ENCODE data around the gene KLF18. TPM values are rescaled to one million over a fixed set of nuclear protein-coding genes. Genes with fewer than 3 reads are reported as not detected.

KLF18 gene
- total RNA-seq, 1 experiment from 2014 or later, result 0.09 TPM

- Mint-ChIP-seq H3K27me3 (ENCODE audit: low read depth) (peaks cover 11% of the 10 kb centered on the region), H3K27ac (no peak overlapping the region), H3K9me3 (peaks cover 17% of the 10 kb centered on the region), H3K4me3 (no peak overlapping the region), H3K36me3 (peaks cover 9% of the 10 kb centered on the region), H3K4me1 (no peaks in the 10 kb centered on the region)
- ChIA-PET CTCF (interaction anchor here (0.7 to 2.3 kb wide), 5 partner anchors 11 to 72 kb away, joined by 3 to 8 read pairs (median 4); no protein-coding TSS in a partner anchor), POLR2A (no interaction called here)
- no peak for DNase-seq (ENCODE audit: low spot score)
- no peak for TF ChIP-seq ELF4 (CRISPR knock-in tag; IDR thresholded peaks at IDR 0.05; ENCODE audit: low read depth)
- no peak for TF ChIP-seq EMX1 (CRISPR knock-in tag; IDR thresholded peaks at IDR 0.05)
- TF ChIP-seq SOX15 (CRISPR knock-in tag; IDR thresholded peaks at IDR 0.05), result no peak
- TF ChIP-seq CBFB (CRISPR knock-in tag; IDR thresholded peaks at IDR 0.05; ENCODE audit: low read depth), result no peak
- no peak for TF ChIP-seq ARID4B (CRISPR knock-in tag; IDR thresholded peaks at IDR 0.05; ENCODE audit: borderline replicate concordance)
- peak; percentile 59 for ATAC-seq
Measured at GRCh38 chr1:44168520-44169098, 27.2 kb upstream of the KLF18 start.

DNA sequence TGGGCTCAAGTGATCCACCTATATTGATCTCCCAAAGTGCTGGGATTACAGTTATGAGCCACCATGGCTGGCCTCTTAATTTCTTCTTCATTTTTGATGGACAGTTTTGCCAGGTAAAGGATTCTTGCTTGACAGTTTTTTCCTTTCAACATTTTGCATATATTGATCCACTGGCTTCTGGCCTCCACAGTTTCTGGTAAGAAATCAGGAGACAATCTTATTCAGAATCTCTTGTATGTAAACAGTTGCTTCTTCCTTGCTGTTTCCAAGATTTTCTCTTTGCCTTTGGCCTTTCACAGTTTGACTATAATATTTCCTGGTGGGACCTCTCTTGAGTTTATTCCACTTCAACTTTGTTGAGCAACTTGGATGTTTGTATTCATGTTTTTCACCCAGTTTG lies 20.1 kb upstream of the KLF18 start:
- no peak for DNase-seq (ENCODE audit: low spot score)
- CTCF ChIA-PET, result no interaction called here
- Mint-ChIP-seq H3K36me3 (peaks cover 3% of the 10 kb centered on the region; the same call in 1 of the 2 replicates), H3K27me3 (ENCODE audit: low read depth) (peaks cover 6% of the 10 kb centered on the region), H3K27ac (no peak overlapping the region), H3K9me3 (peaks cover 21% of the 10 kb centered on the region), H3K4me3 (no peak overlapping the region), H3K4me1 (no peaks in the 10 kb centered on the region)
- ATAC-seq, result no peak
- POLR2A ChIA-PET, result no interaction called here
- TF ChIP-seq ZNF317 (CRISPR knock-in tag; IDR thresholded peaks at IDR 0.05; ENCODE audit: borderline replicate concordance, low read depth) (peak; percentile 80), USF1 (CRISPR knock-in tag; IDR thresholded peaks at IDR 0.05) (no peak)

DNA sequence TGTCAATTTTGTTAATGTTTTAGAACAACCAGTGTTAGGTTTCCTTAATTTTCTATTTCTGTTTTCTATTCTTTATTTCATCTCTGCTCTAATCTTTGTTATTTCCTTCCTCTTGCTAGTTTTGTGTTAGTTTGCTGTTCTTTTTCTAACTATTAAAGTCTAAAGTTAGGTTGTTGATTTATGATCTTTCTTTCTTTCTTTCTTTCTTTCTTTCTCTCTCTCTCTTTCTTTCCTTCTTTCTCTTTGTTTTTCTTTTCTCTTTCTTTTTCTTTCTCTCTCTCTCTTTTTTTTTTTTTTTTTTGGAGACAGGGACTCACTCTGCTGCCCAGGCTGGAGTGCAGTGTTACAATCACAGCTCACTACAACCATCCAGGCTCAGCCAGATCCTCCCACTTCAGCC lies 17.4 kb upstream of the KLF18 start:
- H3K27me3 Mint-ChIP-seq (ENCODE audit: low read depth), result peaks cover 6% of the 10 kb centered on the region; the same call in 1 of the 2 replicates
- CTCF ChIA-PET, result no interaction called here
- ATAC-seq (no peak), DNase-seq (ENCODE audit: low spot score) (no peak)
- no peak overlapping the region for H3K4me3 Mint-ChIP-seq
- H3K4me1 Mint-ChIP-seq, result peaks cover 10% of the 10 kb centered on the region
- peaks cover 3% of the 10 kb centered on the region; the same call in 1 of the 2 replicates for H3K36me3 Mint-ChIP-seq
- peaks cover 21% of the 10 kb centered on the region for H3K9me3 Mint-ChIP-seq
- H3K27ac Mint-ChIP-seq, result no peak overlapping the region
- POLR2A ChIA-PET, result no interaction called here
- TF ChIP-seq, protein P1, sequence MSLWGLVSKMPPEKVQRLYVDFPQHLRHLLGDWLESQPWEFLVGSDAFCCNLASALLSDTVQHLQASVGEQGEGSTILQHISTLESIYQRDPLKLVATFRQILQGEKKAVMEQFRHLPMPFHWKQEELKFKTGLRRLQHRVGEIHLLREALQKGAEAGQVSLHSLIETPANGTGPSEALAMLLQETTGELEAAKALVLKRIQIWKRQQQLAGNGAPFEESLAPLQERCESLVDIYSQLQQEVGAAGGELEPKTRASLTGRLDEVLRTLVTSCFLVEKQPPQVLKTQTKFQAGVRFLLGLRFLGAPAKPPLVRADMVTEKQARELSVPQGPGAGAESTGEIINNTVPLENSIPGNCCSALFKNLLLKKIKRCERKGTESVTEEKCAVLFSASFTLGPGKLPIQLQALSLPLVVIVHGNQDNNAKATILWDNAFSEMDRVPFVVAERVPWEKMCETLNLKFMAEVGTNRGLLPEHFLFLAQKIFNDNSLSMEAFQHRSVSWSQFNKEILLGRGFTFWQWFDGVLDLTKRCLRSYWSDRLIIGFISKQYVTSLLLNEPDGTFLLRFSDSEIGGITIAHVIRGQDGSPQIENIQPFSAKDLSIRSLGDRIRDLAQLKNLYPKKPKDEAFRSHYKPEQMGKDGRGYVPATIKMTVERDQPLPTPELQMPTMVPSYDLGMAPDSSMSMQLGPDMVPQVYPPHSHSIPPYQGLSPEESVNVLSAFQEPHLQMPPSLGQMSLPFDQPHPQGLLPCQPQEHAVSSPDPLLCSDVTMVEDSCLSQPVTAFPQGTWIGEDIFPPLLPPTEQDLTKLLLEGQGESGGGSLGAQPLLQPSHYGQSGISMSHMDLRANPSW (CRISPR knock-in tag; conservative IDR thresholded peaks at IDR 0.05; ENCODE audit: low read depth), result no peak
- TF ChIP-seq TEAD1 (CRISPR knock-in tag; IDR thresholded peaks at IDR 0.05) (no peak), CREM (CRISPR knock-in tag; IDR thresholded peaks at IDR 0.05) (no peak), ELF4 (CRISPR knock-in tag; IDR thresholded peaks at IDR 0.05; ENCODE audit: low read depth) (no peak), ZNF219 (CRISPR knock-in tag; IDR thresholded peaks at IDR 0.05; ENCODE audit: borderline replicate concordance) (no peak), GABPB1 (CRISPR knock-in tag; IDR thresholded peaks at IDR 0.05) (no peak), GTF2I (CRISPR knock-in tag; conservative IDR thresholded peaks at IDR 0.05) (no peak), ZSCAN18 (CRISPR knock-in tag; IDR thresholded peaks at IDR 0.05) (no peak), CDX4 (CRISPR knock-in tag; IDR thresholded peaks at IDR 0.05; ENCODE audit: borderline replicate concordance) (no peak), ETV6 (CRISPR knock-in tag; IDR thresholded peaks at IDR 0.05) (no peak), NFATC4 (CRISPR knock-in tag; IDR thresholded peaks at IDR 0.05) (no peak), SOX15 (CRISPR knock-in tag; IDR thresholded peaks at IDR 0.05) (no peak), NR3C1 (CRISPR knock-in tag; conservative IDR thresholded peaks at IDR 0.05; ENCODE audit: low read depth) (no peak)
- TF ChIP-seq, protein P2, sequence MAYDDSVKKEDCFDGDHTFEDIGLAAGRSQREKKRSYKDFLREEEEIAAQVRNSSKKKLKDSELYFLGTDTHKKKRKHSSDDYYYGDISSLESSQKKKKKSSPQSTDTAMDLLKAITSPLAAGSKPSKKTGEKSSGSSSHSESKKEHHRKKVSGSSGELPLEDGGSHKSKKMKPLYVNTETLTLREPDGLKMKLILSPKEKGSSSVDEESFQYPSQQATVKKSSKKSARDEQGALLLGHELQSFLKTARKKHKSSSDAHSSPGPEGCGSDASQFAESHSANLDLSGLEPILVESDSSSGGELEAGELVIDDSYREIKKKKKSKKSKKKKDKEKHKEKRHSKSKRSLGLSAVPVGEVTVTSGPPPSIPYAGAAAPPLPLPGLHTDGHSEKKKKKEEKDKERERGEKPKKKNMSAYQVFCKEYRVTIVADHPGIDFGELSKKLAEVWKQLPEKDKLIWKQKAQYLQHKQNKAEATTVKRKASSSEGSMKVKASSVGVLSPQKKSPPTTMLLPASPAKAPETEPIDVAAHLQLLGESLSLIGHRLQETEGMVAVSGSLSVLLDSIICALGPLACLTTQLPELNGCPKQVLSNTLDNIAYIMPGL (CRISPR knock-in tag; IDR thresholded peaks at IDR 0.05), result no peak
- TF ChIP-seq, protein P3, sequence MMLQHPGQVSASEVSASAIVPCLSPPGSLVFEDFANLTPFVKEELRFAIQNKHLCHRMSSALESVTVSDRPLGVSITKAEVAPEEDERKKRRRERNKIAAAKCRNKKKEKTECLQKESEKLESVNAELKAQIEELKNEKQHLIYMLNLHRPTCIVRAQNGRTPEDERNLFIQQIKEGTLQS (CRISPR knock-in tag; conservative IDR thresholded peaks at IDR 0.05), result no peak

Data from WTC11 (cell line).